GM19452 (cell line): ENCODE data around the gene FGF14.

Experiments used
- ATAC-seq: cut with Tn5 transposase; IDR thresholded peaks from one replicate; pipeline ENCODE4 v1.9.1; 2021; ENCODE audit not compliant: unreplicated experiment

FGF14 gene

GRCh38 chr13:102198418-102199311 lies 203.2 kb downstream of the FGF14 start:
- no peak for ATAC-seq

- no peak for ATAC-seq
Observed at GRCh38 chr13:102197193-102197592, 204.7 kb downstream of the FGF14 start.

GRCh38 chr13:102195566-102196462 lies 206.0 kb downstream of the FGF14 start:
- no peak for ATAC-seq

GRCh38 chr13:102192858-102193257 lies 209.0 kb downstream of the FGF14 start:
- no peak for ATAC-seq

- no peak for ATAC-seq
Observed at GRCh38 chr13:102191951-102192502, 209.8 kb downstream of the FGF14 start.

GRCh38 chr13:102190930-102191329 lies 210.9 kb downstream of the FGF14 start:
- ATAC-seq = no peak

- no peak for ATAC-seq
Observed at GRCh38 chr13:102187313-102187712, 214.5 kb downstream of the FGF14 start.

GRCh38 chr13:102185375-102185984 lies 216.4 kb downstream of the FGF14 start:
- ATAC-seq = no peak

- ATAC-seq = no peak
Observed at GRCh38 chr13:102183509-102184182, 218.2 kb downstream of the FGF14 start.

- no peak for ATAC-seq
Observed at GRCh38 chr13:102182170-102182569, 219.7 kb downstream of the FGF14 start.

GRCh38 chr13:102177431-102177830 lies 224.4 kb downstream of the FGF14 start:
- ATAC-seq = no peak

GRCh38 chr13:102176846-102177245 lies 225.0 kb downstream of the FGF14 start:
- no peak for ATAC-seq

GRCh38 chr13:102172406-102172805 lies 229.4 kb downstream of the FGF14 start:
- no peak for ATAC-seq

- ATAC-seq = no peak
Observed at GRCh38 chr13:102170305-102170704, 231.5 kb downstream of the FGF14 start.

- no peak for ATAC-seq
Observed at GRCh38 chr13:102169471-102170015, 232.3 kb downstream of the FGF14 start.

GRCh38 chr13:102152790-102153189 lies 249.1 kb downstream of the FGF14 start:
- no peak for ATAC-seq

- no peak for ATAC-seq
Observed at GRCh38 chr13:102147353-102147752, 254.5 kb downstream of the FGF14 start.

- no peak for ATAC-seq
Observed at GRCh38 chr13:102145750-102146149, 256.1 kb downstream of the FGF14 start.

- no peak for ATAC-seq
Observed at GRCh38 chr13:102142473-102142826, 259.4 kb downstream of the FGF14 start.
